Epithelial cell of prostate (primary cell): Measurements from ENCODE around the gene KLK10.
"Not testable (repeated sequence)": the region's sequence is repeated elsewhere in the genome, so short reads cannot be mapped to it uniquely, and the experiment has no call there.

Experiments
- DNase-seq: peaks from one replicate; pipeline ENCODE4 v3.0.0-alpha.2; 2011; ENCODE audit warnings: low read depth, low spot score
- H3K27ac ChIP-seq: fragments of 450-650 bp; 2 replicates; pipeline ENCODE4 v1.5.1; 2017; ENCODE audit warnings: mild to moderate bottlenecking

The KLK10 gene

GRCh38 chr19:51005248-51005647, 14.3 kb downstream of the KLK10 start:
- DNase-seq: no peak
- no peak overlapping the region for H3K27ac ChIP-seq

GRCh38 chr19:51003316-51003715, 16.2 kb downstream of the KLK10 start:
- H3K27ac ChIP-seq: no peak overlapping the region
- no peak for DNase-seq

- H3K27ac ChIP-seq: peak overlapping the region; percentile 64
- DNase-seq: no peak
Measured at GRCh38 chr19:51002542-51003311, 16.8 kb downstream of the KLK10 start.

GRCh38 chr19:51002089-51002532, 17.4 kb downstream of the KLK10 start:
- peak overlapping the region; percentile 64 for H3K27ac ChIP-seq
- no peak for DNase-seq

- peak within 1 kb of the TSS; percentile 64 for H3K27ac ChIP-seq
- DNase-seq: no peak
Measured at GRCh38 chr19:51001515-51001914, 18.0 kb downstream of the KLK10 start, which contains the start of gene KLK8. KLK8 (minus strand) TSS chr19:51001604; CDS start chr19:51001167, 437 bp downstream.

- DNase-seq: no peak
- peak overlapping the region; percentile 64 for H3K27ac ChIP-seq
Measured at GRCh38 chr19:51000981-51001380, 18.5 kb downstream of the KLK10 start.

- H3K27ac ChIP-seq: peak overlapping the region; percentile 64
- DNase-seq: no peak
Measured at GRCh38 chr19:51000426-51000825, 19.1 kb downstream of the KLK10 start.

- H3K27ac ChIP-seq: no peak overlapping the region
- DNase-seq: no peak
Measured at GRCh38 chr19:50998686-50999085, 20.8 kb downstream of the KLK10 start.

- no peak for DNase-seq
- H3K27ac ChIP-seq: no peak overlapping the region
Measured at GRCh38 chr19:50998061-50998460, 21.4 kb downstream of the KLK10 start.

- H3K27ac ChIP-seq: peak overlapping the region; percentile 86
- no peak for DNase-seq
Measured at GRCh38 chr19:50994129-50994528, 25.4 kb downstream of the KLK10 start.

- DNase-seq: peak; percentile 86
- H3K27ac ChIP-seq: peak overlapping the region; percentile 86
Measured at GRCh38 chr19:50992666-50993035, 26.9 kb downstream of the KLK10 start.

GRCh38 chr19:50984416-50984815, 35.1 kb downstream of the KLK10 start:
- H3K27ac ChIP-seq: peak overlapping the region; percentile 48
- DNase-seq: not testable (repeated sequence)

- DNase-seq: no peak
- H3K27ac ChIP-seq: peak within 1 kb of the TSS; percentile 48
Measured at GRCh38 chr19:50983625-50984292, 35.8 kb downstream of the KLK10 start, which contains the start of gene KLK7. KLK7 (minus strand) TSS chr19:50983917; CDS start chr19:50982399, 1,518 bp downstream.

GRCh38 chr19:50982186-50982585, 37.3 kb downstream of the KLK10 start:
- peak overlapping the region; percentile 37 for H3K27ac ChIP-seq
- no peak for DNase-seq

GRCh38 chr19:50981587-50982146, 37.8 kb downstream of the KLK10 start:
- H3K27ac ChIP-seq: peak overlapping the region; percentile 37
- DNase-seq: no peak

- no peak overlapping the region for H3K27ac ChIP-seq
- no peak for DNase-seq
Measured at GRCh38 chr19:50980208-50980607, 39.3 kb downstream of the KLK10 start.

- H3K27ac ChIP-seq: peak overlapping the region; percentile 13
- no peak for DNase-seq
Measured at GRCh38 chr19:50979758-50980157, 39.8 kb downstream of the KLK10 start.

GRCh38 chr19:50978772-50979390, 40.6 kb downstream of the KLK10 start:
- H3K27ac ChIP-seq: peak overlapping the region; percentile 13
- DNase-seq: no peak

- DNase-seq: no peak
- H3K27ac ChIP-seq: no peak overlapping the region
Measured at GRCh38 chr19:50977626-50978025, 41.9 kb downstream of the KLK10 start.

- DNase-seq: no peak
- H3K27ac ChIP-seq: peak overlapping the region; percentile 40
Measured at GRCh38 chr19:50975766-50976165, 43.7 kb downstream of the KLK10 start.
